ENCODE data around the gene SLC25A39. TPM values are rescaled to one million over a fixed set of nuclear protein-coding genes. Genes with fewer than 3 reads are reported as not detected.

Gene SLC25A39
- total and polyA plus RNA-seq, 9 of the 15 experiments (the other 6 are each of a cell fraction or from before 2014, with no cell fraction given) = 4.8 to 267 (median 140) TPM

DNA sequence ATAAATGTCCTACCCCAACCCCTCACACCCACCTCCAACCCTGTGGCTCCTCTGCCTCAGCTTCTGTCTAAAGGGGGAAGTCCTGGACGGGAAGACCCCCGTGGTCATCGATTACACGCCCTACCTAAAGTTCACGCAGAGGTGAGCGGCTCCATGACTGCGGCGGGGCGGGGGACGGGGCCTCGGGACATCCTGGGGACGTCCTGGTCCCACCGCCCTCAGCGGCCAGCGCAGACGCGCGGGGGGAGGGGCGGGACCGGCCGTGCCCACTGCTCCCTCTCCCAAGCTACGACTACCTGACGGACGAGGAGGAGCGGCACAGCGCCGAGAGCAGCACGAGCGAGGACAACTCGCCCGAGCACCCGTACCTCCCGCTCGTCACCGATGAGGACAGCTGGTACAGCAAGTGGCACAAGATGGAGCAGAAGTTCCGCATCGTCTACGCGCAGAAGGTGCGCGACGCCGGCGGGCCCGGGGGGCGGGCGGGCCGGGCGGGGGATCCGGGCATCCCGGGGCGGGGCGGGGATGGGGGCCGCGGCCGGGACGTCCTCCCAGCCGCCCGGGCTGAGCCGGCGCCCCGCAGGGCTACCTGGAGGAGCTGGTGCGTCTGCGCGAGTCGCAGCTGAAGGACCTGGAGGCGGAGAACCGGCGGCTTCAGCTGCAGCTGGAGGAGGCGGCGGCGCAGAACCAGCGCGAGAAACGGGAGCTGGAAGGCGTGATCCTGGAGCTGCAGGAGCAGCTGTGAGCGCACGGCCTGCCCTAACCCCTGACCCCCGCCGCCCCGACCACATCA is 9.6 kb downstream of the SLC25A39 start (continued):
- TF ChIP-seq MAZ (CRISPR knock-in tag; conservative IDR thresholded peaks at IDR 0.05 in 1 of 2, IDR thresholded peaks at IDR 0.05 in 1 of 2) (no peak), POLR2G (IDR thresholded peaks at IDR 0.05; ENCODE audit: low read depth, low read length) (0 out of 2 replicates have a peak, but pooled peaks have one; percentile 11)
- TF ChIP-seq, protein P1, sequence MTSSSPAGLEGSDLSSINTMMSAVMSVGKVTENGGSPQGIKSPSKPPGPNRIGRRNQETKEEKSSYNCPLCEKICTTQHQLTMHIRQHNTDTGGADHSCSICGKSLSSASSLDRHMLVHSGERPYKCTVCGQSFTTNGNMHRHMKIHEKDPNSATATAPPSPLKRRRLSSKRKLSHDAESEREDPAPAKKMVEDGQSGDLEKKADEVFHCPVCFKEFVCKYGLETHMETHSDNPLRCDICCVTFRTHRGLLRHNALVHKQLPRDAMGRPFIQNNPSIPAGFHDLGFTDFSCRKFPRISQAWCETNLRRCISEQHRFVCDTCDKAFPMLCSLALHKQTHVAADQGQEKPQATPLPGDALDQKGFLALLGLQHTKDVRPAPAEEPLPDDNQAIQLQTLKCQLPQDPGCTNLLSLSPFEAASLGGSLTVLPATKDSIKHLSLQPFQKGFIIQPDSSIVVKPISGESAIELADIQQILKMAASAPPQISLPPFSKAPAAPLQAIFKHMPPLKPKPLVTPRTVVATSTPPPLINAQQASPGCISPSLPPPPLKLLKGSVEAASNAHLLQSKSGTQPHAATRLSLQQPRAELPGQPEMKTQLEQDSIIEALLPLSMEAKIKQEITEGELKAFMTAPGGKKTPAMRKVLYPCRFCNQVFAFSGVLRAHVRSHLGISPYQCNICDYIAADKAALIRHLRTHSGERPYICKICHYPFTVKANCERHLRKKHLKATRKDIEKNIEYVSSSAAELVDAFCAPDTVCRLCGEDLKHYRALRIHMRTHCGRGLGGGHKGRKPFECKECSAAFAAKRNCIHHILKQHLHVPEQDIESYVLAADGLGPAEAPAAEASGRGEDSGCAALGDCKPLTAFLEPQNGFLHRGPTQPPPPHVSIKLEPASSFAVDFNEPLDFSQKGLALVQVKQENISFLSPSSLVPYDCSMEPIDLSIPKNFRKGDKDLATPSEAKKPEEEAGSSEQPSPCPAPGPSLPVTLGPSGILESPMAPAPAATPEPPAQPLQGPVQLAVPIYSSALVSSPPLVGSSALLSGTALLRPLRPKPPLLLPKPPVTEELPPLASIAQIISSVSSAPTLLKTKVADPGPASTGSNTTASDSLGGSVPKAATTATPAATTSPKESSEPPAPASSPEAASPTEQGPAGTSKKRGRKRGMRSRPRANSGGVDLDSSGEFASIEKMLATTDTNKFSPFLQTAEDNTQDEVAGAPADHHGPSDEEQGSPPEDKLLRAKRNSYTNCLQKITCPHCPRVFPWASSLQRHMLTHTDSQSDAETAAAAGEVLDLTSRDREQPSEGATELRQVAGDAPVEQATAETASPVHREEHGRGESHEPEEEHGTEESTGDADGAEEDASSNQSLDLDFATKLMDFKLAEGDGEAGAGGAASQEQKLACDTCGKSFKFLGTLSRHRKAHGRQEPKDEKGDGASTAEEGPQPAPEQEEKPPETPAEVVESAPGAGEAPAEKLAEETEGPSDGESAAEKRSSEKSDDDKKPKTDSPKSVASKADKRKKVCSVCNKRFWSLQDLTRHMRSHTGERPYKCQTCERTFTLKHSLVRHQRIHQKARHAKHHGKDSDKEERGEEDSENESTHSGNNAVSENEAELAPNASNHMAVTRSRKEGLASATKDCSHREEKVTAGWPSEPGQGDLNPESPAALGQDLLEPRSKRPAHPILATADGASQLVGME (CRISPR knock-in tag; IDR thresholded peaks at IDR 0.05) = no peak
